Right renal pelvis (tissue), 4 donors: ENCODE data around the gene SLC2A6. TPM values are rescaled to one million over a fixed set of nuclear protein-coding genes. Genes with fewer than 3 reads are reported as not detected.

Experiments
- DNase-seq, 4 donors: peaks; one replicate each; pipeline ENCODE4 v3.0.0-alpha.2; 2013; ENCODE audit warnings: low read depth in 4 of 4, low spot score in 3 of 4, missing footprints in 1 of 4
- polyA plus RNA-seq, 4 donors: library from polyadenylated mRNA; unstranded; fragments of 120-200 nt; gene quantifications; one replicate each; pipeline ENCODE4 v1.2.1, GENCODE V29; 2013; ENCODE audit not compliant: insufficient read length in 4 of 4

Gene SLC2A6
- polyA plus RNA-seq, 4 donors: 1.1 to 2.3 (median 1.5) TPM

DNA sequence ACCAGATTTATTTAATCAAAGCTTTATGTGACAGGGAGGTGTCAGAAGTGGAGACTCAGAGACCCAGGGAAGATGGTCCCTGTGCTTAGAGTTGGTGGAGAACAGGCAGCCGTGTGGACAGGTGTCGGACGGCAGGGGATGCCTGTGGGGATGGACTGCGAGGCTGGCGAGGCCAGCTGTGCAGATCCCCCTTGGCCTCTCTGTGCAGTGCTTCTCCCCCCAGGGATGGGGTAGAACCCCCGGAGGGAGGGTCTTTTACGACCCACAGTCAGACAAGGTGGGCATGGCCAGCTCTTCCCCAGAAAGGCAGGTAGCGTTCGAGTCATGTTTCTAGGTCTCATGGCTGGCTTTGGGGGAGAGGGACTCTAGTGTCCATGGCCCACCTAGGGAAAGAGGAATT is 4.7 kb upstream of the SLC2A6 start:
- no peak for DNase-seq

DNA sequence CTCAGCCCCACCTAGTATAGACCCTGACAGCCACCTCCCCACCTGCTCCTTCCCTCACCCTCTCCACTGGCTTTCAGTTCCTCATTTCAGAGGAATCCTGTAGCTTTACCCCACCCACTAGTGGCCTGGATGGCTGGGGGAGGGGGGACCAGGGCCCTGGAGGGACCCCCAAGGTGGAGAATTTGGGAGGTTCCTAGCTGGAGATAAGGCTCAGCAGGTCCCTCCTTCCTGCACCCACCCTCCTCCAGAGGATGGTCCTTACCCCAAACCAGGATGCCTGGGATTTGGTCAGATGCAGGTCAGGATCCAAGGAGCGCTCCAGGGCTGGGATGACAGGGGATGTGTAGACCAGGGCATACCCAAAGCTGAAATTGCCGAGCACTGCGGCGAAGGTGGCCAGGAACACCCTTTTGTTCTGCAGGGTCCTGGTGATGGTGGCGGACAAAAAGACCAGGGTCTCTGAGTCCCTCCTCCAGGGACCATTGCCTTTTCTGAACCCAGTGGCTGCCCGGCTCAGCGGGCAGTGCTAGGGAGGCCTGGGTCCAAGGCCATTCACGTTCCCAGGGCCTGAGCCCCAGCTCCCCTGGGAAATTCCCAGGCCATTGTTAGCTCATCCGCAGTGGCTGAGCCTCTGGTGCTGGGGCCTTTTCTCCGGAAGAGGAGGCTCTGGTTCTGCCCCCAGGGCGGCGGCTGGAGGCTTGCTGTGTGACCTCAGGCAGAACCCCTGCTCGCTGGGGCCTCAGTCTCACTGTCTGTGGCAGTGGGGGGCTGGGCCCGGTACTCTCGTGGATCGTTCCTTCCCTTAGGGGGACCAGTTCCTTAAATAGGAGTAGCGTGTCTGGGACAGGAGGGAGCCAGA is 678 bp downstream of the SLC2A6 start:
- DNase-seq: no peak

DNA sequence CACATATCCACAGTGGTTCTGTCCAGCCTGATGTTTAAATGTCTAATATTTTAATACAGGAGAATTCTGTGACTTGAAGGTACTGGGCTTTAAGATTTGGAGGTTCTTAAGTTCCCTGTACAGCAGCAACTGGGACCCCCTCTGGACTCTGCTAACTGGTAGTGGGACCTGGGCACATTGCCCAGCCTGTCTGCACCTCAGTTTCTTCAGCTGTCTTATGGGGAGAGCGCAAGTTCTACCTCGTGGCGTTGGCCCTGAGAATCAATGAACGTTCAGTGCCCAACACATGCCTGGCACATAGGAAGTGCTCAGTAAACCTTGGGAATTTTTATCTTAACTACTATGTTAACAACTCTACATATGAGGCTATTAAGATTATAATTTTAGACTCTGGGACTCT is 1.4 kb downstream of the SLC2A6 start:
- DNase-seq: no peak

DNA sequence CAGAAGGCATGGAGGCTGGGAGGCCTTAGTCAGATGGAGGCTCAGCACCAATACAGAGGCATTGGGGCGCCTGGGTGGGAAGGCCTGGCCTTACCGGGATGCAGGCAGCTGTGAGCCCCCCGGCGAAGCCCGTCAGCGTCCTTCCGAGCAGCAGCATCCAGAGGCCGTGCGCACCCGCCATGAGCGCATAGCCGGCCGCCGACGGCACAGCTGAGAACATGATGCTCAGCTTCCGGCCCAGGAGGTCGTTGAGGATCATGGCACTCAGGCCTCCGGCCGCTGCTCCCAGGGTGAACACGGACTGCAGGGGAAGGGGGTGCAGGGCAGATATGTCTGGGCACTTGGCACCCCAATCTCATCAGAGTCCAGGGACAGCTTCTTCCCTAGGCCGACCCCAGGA is 2.0 kb downstream of the SLC2A6 start:
- no peak for DNase-seq

DNA sequence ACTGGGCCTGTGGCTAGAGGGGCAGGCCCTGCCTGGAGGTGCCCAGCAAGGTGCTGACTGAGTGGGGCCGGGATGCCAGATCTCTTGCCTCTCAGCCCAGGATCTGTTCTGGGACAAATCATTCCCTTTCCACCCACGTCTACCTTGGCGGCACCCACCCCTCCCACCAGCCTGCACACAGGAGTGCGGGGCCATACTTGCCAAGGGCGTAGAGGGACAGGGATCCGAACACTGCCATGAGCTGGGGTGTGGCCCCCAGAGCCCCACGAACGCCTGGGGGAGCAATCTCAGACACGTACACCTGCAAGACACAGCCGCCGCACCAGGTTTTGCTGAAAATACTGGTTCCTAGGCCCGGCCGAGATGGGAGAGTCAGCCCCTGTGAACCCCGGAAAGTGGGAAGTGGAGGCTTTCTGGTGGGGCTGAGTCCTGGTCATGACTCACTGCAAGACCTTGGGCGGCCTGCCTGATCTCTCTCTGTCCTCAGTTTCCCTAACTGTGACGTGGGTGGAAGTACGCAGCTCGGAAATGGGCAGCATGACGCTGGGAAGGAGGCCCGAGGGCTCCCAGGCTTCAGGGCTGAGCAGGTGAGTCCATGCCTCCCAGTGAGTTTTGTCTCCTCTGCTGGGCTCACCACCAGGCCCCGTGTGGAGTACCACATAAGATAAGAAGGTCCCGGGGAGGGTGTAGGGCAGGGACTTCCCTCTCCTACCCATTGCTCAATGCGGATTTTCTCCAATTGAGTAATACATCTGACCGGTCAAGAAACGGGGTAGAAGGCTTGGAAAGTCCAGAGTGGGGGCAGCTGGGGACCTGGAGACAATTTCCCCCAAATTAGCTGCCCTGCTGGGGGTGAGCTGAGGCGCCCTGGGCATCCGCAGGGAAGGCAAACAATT is 2.6 kb downstream of the SLC2A6 start:
- DNase-seq: no peak

DNA sequence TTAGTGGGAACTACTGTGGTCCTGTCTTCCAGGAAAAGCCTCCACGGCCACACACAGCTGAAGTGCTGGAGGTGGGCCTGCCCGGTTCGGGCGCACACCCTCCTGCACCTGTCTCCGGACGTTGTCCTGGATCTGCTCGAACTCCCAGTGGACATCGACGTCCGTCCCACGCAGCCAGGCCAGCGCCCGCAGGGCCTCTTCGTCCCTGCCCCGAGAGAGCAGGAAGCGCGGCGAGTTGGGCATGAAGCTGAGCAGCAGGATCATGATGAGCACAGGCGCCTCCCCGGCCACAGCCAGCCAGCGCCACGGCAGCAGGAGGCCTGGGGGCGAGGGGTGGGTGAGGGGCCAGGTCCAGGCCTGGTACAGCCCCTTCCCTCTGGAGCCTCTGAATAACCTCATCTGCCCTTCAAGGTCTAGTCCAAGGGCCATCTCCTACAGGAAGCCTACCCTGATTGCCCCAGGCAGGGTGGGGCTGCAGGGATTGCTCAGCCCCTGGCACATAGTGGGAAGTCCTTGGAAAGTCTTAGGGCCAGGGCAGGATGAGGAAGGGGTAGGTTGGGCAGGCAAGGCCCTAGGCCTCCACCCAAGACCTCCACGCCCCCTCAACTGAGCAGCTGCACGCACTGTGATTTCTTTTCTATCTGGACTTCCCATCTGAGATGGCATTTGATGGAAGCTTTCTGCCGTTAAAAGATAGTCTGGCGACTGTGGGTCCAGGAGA is 3.4 kb downstream of the SLC2A6 start:
- no peak for DNase-seq

DNA sequence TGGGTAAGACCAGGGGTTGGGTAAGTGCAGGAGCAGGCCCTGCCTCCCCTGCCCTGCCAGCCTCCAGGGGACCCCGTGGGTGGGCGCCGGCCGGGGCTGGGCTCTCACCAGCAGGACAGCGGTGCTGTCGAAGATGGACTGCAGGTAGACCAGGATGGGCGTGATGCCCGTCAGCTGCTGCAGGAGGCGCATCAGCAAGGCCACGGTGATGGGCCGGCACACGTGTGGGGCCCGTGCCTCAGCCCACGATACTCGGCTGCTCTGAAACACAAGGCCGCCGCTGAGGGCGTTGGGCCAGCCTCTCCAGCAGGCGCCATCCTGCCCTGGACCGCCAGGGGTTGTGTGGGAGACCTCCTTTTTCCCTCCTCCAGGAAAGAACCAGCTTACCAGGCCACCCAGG is 4.0 kb downstream of the SLC2A6 start:
- no peak for DNase-seq

DNA sequence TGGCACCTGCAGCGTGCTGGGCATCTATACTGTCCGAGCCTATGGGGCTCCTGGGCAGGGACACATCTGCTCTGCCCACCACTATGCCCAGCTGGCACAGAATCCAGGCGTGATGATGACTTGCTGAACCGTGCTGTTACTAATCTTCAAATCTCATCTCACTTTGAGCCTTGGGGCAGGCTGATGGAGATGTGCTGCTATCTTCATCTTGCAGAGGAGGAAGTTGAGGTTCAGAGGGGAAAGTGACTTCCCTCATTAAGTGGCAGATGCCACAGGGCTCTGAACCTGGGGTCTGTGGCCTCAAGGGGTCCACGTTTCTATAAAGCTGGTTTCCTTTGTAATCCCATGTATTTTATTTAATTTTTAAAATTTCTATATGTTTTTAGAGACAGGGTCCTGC is 4.7 kb downstream of the SLC2A6 start:
- DNase-seq: no peak

DNA sequence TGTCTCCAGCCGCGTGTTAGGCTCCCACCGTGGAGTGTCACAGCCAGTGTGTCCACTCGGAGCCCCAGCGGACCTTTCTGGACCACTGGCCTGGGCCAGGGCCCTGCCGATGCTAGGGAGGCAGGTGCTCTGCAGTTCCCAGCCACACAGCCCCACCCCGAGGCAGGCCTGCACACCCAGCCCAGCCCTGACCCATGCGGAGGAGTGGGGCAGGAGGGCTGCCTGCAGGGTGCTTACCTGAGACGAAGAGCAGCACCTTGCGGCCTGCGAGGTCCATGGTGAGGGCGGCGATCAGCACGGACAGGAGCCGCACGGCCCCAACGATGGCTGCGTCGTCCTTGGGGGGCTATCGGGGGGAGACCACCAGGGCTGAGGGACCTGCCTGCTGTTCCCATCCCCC is 5.2 kb downstream of the SLC2A6 start:
- no peak for DNase-seq

DNA sequence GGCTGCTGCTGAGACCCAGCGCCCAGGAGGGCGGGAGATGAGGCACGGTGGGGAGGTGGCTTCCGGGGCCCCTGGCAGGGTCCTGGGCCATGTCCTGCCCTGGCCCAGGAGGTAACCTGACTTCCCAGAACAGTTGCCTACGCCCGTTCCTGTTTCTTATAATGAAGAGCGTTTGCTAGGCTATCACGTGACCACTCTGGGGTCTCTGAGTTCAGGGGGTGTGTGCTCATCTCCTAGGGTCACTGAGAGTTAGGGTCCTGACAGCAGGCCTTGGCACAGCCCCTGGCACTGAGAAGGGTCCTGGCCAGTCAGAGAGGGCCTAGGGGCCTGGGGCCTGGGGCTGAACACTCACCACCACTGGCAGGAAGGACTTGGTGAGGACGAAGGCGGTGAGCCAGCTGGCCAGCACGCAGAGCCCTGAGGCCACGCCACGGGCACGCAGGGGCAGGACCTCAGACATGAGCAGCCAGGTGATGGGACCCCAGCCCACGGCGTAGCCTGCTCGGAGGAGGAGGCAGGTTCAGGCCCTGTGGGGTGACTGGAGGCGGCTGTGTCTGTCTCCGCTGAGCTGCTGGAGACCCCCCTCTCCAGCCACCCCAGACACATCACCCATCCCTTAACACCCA is 6.0 kb downstream of the SLC2A6 start:
- no peak for DNase-seq

DNA sequence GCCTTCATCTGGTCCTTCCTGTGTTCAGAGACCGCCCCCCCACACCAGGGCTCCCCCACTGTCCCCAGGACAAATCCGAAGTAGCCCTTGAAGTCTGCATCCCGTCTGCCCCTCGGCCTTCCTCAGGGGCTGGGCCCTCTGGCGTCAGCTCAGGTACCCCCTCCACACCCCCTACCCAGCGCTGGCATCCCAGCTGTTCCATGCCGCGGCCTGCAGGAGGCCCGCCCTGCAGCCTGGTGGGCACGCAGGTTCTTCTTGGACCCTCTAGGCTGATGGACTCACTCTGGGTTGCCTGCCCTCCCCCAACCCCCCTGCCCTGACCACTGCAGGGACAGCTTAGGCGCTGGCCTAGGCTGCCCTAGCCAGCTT is 6.6 kb downstream of the SLC2A6 start:
- DNase-seq: no peak

DNA sequence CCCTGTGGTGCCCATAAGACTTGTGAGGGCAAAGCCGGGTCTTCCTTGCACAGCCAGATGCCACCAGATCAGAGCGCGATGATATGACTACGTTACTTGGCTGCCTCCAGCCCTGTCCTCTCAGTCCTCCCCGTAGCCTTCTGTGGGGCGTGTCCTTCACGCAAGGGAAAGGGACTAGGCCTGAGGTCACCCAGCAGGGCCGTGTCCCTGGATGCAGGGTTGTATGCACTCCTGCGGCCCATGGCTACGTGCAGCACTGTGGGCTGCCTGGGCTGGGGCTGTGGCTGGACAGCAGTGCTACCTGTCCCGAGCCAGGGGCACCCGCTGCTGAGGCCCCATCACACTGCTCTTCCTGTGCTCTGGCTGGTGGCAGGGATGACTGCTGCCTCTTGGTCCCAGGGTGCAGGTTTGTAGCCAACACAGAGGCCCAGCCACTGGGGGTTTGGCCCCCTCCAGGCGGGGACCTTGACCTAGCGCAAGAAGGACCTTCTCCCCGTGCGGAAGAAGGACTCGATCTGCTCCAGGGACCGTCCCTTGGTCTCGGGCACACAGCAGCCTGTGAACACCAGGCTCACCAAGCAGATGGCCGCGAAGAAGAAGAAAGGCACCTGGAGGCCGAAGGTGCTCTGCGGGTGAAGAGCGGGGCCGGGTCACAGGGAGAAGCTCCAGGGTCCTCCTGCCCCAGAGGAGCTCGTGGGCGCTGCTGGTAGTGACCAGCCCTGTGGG is 7.2 kb downstream of the SLC2A6 start:
- DNase-seq: no peak

DNA sequence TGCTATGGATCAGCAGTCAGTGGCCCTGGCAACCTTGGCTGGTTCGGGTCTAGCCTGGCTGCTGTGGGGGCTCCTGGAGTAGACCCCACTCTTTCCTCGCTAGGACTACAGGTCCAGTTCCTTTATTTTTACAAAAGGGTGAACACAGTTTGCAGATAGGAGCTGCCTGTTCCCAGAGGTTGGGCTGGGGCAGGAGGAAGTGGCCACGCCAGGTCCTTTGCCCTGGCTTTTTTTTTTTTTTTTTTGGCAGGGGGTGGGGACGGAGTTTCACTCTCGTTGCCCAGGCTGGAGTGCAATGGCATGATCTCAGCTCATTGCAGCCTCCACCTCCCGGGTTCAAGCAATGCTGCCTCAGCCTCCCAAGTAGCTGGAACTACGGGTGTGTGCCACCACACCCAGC is 7.9 kb downstream of the SLC2A6 start:
- no peak for DNase-seq

DNA sequence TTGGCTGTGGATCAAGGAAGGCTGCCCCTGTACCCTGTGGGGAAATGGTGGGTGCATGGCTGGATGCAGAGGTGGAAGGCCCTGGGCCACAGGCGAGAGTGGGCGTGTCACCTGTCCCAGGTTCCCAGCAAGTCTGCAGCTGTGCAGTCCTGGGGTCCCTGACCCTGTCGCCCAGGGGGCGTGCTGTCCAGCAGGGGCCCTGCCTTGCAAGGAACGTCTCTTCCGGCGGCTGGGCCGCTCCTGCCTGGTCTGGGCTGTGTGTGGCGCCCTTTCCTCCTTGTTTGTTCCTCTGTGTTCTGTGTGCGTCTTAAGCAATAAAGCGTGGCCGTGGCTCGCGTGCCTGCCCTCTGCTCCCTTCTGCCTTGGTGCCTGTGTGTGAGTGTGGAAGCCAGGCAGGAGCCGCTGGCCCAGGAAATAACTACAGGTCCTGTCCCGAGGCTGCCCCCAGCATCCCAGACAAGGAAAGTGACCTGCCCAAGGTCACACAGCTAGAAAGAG is 8.4 kb downstream of the SLC2A6 start:
- DNase-seq: no peak

DNA sequence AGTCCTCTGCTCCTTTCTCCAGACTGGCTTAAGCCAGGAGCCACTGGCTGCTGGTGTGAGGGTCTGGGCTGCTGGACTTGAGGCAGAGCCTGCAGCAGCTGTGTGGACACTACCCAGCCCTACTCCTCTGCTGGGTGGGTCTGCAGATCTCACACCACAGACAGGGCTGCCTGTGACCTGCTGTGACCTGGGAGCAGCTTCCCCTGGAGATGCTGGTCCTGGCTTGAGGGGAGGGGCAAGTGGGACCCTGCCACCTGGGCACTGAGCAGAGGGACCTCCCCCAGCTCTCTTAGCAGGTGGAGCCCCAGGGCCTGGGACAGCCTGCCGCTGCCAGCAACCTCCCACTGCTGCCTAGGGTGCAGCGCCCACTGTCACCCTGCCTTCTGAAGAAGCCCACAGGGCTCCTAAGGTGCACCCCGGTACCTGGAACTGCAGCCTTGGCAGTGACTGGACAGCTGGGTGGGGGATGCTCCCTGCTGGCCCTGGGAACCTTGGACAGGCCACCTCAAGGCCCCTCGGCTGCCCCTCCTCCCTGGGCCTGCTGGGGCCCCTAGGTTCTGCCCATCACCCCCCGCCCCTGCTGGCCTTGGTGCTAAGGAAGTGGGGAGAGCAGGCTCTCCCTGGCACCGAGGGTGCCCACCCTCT is 10.0 kb downstream of the SLC2A6 start:
- no peak for DNase-seq

DNA sequence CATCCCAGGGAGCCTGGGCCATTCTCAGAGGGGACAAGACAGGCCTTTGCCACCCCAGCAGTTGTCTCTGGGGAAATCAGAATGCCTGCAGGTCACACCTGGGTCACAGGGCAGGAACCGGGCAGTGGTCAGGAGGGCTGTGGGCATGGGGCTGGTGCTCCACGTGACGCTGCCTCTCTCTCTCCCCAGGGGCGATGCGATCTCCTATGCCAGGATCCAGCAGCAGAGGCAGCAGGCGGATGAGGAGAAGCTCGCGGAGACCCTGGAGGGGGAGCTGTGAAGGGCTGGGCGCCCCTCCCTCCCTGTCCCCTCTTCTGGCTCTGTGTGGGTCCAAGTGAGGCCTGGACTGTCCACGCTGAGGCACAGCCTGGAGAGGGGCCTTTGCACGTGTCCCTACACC is 10.5 kb downstream of the SLC2A6 start:
- DNase-seq: no peak

DNA sequence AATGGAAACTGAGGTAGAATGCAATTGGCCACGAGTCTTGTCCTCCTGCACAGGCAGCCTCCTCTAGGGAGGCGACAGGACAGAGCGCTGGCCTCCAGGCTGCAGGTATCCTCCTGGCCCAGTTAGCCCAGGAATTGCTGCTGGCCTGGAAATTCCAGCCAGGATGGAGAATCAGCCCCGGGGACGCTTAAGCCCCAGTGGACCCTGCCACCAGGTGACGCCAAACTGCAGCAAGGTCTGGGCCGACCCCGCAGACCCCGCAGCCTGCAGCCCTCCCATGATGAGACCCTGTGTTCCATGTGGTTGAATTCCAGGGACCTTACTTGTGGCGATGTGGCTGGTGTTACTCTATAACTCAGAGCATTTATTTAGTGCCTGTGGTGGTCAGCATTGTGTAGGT is 11.8 kb downstream of the SLC2A6 start:
- no peak for DNase-seq

DNA sequence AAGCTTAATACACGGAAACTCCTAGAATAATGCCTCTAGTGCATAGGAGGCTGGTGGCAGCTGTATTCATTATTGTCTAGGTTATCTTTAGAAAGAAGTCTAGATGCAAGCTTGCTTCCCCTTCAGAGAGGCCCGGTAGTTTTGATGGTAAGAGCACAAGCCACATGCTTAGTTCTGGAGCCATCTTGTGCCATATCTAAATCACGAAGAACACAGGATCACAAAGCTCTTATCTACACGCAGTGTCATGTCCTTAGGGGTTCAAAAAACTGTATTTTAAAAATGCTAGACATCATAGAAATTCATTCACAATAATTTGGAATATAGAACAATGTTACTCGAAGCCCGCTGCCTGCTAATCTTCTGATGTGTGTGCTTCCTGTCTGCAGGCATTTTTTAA is 12.9 kb downstream of the SLC2A6 start:
- DNase-seq: no peak

DNA sequence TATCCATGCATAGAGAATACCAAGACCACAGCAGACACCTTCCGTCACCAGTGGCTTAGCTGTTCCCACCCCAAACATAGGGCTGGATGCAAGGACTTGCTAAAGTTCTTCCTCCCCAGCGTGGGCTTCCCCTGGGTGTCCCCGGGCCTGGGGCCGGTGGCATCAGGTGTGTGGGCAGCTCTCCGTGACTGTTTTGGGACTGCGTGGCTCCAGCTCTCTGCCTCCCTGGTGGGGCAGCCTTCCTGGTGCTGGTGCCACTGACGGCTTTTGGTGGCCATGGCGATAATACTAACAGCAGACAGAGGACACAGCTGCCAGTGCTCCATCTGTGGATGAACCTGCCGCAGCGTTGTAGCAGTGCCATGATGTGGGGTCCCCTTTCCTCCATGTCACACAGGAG is 14.3 kb downstream of the SLC2A6 start:
- DNase-seq: no peak
